HG03064 (cell line): ENCODE measurements around the gene RNF19B.

ENCODE experiments used
- ATAC-seq: cut with Tn5 transposase; IDR thresholded peaks from one replicate; pipeline ENCODE4 v1.9.1; 2021; ENCODE audit warnings: low read depth; ENCODE audit not compliant: unreplicated experiment

The RNF19B gene, protein sequence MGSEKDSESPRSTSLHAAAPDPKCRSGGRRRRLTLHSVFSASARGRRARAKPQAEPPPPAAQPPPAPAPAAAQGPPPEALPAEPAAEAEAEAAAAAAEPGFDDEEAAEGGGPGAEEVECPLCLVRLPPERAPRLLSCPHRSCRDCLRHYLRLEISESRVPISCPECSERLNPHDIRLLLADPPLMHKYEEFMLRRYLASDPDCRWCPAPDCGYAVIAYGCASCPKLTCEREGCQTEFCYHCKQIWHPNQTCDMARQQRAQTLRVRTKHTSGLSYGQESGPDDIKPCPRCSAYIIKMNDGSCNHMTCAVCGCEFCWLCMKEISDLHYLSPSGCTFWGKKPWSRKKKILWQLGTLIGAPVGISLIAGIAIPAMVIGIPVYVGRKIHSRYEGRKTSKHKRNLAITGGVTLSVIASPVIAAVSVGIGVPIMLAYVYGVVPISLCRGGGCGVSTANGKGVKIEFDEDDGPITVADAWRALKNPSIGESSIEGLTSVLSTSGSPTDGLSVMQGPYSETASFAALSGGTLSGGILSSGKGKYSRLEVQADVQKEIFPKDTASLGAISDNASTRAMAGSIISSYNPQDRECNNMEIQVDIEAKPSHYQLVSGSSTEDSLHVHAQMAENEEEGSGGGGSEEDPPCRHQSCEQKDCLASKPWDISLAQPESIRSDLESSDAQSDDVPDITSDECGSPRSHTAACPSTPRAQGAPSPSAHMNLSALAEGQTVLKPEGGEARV

DNA sequence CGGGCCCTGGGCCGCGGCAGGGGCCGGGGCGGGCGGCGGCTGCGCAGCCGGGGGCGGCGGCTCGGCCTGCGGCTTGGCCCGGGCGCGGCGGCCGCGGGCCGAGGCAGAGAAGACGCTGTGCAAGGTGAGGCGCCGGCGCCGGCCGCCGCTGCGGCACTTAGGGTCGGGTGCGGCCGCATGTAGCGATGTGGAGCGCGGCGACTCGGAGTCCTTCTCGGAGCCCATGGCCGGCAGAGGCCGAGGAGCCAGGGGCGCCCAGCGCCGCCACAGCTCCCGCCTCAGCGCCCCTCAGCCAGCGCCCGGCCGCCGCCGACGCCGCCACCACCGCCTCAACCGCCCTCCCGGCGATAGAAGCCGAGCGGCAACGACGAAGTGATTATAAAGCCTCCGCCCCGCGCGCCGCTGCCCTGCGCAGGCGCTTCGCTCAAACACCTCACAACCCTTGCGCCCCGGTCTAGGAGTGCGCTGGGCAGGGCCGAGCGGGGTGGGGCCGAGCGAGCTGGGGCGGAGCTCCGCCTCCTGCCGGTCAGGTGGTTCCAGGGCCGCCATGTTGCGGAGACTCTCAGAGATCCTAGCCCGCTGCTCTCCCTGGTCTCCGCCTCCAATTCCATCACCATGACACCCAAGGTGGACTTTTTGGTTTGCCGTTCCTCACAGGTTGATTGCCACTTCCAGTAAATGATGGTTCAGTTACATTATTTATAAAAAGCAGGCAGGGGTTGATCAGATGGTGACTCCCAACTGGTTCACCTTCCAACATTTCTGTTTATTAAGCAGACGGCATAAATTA, at the start of gene RNF19B:
Gene RNF19B (minus strand): TSS at position 349 of the 790 bp plus-strand sequence. CDS start 124 bp downstream, at position 225.
- peak; percentile 68 for ATAC-seq

DNA sequence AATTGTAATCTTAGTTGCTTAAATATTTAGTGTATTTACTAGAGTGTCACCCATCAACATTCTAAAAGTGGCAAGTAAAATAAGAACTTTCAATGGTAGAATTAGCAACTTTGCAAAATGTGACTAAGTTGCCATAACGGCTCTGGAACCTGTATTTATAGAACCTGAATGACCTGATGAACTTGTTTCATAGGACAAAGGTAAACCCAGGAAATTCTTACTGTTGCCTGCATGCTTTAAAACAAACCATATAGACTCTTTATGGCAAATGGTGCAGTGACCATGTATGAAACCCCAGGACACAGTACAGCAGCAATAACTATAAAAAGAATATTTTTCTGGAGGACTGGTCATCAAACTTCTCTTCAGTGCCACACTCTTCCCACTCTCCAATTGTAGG, 49.2 kb upstream of the RNF19B start:
- no peak for ATAC-seq

DNA sequence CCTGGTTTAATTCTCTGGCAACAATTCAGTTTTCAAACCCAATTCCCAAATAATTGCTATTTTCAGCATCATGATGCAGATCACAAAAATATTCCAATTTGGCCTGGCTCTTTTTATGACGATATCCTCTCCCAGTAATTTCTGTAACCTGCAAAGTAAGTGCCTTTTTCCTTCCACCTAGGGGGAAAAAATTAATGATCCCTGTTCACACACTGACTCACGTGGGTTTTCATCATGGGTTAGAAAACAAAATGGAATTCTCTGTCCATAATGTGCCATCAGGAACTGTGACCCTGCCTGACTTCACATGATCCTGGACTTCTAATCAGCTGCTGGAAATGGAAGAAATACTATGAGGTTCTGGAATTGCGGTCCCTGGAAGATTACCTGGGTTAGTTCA, 47.6 kb upstream of the RNF19B start:
- no peak for ATAC-seq

DNA sequence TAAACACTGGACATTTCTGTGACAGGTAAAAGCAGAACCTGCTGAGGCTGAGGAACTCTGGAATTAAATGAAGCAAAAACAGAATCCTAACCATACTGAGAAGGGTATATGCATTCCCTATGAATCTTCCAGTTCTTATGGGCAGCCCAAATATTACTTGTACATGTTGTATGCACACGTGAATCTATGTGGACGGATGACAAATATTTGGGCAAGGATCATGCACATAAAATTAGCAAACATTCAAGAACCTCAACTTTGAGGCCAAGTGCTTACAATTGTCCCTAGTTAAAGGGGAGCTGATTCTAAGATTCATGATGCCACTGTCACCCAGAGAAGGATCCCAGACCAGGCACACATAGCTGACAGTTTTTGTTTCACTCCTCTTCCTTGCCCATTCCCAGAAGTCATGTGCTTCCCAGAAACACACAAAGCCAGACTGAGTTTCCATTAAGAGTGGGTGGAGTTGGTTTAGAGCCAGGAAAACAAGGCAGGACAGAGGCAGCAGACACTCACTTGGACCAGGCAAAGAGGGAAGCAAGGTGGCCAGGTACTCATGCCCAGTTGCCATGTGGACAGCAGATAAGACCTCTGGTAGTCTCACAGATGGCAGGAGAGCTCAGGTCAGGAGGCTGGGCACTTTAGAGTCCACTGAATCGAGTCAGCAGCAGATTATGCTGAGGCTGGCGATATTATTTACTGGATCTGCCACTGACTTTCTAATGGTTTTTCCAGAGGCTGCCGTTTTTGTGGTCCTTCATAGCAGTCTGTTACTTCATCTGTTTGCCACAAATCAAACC, 46.5 kb upstream of the RNF19B start:
- no peak for ATAC-seq

DNA sequence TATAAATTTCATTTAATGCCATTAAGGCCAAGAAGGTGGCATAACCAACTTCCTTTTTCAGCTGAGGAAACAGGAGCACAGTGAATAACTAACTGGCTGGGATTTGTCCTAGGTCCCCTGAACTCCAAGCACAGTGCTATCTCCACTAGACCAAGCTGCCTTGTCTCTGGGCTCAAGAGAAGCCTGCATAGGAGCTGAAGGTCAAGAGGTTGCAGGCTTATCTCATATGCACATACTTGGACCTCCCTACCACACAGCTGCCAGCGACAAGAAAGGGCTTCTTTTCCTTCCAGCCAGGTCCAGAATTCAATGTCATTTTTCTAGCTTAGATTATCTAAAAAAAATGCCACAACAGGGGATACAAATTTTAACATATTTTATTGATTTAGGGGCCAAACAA, 45.0 kb upstream of the RNF19B start:
- ATAC-seq, result no peak

DNA sequence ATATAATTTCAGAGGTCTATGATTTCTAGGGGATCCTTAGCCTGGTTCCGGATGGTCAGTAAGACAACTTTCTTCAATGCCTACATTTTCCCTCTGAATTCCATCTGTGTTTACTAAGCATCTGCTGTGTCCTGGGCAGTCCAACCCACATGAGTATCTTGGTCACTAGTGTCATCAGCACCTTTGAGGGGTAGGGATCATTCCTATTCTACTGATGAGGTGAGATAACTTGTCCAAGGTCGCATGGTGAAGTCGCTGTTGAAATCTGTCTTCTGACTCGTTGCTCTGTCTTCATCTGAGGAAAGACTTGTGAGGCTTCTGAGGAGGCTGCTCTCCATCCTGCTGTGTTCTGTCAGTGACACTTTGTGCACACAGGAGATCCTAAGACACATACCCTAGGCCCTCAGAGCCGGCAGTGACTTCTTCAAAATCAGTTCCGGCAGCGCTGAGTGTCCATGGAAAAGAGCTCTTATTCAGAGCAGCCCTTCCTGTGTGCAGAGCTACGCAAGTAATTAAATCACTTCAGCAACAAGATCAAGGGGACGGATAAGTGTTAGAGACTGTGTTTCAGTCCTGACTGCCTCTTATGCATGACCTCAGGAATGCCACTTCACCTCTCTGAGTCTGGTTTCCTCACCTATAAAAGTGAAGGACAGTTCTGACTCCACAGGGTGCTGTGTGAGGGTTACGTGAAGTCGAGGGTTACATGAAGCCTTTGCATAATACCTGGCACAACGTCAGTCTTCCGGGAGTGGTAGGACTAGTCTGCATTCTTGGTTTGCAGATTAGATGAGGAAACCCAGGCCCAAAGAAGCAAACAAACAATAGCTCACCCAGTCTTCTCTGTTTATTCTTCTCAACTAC, 43.7 kb upstream of the RNF19B start:
- no peak for ATAC-seq

DNA sequence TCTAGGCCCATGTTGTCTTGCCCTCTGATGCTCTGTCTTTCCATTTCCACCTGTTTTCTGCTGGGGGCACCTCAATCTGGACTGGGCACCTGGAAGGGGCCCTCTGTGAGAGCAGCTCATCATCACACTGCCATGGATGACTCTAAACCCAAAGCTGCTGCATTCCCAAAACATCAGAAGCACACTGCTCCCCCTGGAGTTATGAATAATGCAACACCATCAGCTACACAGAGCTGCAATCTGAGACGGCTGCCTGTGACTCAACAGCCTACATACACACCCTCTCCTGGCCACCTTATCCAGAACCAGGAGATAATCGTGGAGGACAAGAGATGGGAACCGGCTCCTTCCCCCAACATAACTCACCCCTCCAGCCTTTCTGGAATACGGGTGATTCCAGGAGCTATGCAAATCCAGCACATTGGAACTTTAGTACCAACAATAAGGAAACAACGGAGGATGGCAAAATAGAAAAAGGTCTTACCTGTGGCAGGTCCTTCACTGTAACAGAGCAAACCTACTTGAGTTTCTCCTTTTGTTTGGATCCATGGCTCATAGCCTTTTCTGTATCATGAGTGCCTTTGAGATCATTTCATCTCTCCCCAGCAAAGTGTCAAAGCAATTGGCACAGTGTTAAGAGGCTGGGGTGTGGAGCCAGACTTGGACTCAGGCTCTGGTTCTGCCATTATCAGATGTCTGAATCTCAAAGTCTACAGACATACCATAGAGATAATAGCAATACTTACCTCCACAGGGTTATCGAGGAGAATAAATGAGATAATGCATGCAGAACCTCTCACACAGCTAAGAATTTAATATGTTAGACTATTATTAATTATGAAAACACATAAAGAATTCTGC, 42.8 kb upstream of the RNF19B start:
- no peak for ATAC-seq

DNA sequence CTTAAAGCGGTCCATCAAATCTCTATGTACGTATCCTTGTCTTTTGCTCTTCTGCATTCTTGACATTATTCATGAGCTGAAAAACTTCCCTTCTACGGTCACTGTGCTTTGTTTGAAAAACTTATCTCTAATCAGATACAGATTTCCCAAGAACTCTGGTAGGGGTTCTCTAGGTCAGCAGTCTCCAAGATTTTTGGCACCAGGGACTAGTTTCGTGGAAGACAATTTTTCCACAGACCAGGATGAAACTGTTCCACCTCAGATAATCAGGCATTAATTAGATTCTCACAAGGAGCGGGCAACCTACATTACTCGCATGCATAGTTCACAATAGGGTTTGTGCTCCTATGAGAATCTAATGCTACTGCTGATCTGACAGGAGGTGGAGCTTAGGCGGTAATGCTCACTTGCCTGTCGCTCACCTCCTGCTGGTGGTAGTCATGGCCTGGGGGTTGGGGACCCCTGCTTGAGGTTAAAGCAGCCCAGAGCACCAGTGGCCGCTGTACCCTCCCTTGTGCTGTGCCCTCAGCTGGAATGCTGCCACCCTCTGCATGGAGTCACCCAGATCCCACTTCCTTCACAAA, 41.3 kb upstream of the RNF19B start:
- no peak for ATAC-seq

DNA sequence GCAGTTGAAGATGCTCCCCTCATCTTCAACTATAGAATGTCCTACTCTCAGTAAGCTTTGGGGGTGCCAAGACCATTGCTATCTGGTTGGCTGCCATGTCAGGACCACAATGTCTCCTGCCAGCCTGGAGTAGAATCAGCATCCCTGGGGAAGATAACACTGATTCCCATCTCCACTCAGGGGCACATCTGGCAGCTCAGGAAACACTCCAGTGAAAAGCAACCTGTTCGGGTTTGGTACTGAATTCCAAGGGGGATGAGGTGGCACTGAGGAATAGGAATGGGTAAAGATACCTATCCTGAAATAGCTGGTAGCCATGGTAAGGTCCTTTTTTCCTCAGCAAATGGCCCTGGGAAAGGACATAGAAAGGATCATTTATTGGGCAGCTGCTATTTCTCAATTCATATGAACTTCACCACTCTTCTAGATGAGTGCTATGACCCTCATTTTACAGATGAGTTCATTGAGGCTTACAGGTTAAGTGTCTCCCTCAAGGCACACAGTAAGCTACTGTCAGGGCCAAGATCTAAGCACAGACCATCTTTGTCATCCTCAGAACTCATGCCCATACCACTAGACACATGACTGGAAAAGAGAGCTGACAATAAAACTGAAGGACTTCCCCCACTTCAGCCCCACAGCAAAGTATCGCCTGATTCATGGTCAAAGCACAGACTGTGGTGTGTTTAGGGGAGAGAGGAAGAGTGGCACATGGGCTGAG, 40.7 kb upstream of the RNF19B start:
- no peak for ATAC-seq

DNA sequence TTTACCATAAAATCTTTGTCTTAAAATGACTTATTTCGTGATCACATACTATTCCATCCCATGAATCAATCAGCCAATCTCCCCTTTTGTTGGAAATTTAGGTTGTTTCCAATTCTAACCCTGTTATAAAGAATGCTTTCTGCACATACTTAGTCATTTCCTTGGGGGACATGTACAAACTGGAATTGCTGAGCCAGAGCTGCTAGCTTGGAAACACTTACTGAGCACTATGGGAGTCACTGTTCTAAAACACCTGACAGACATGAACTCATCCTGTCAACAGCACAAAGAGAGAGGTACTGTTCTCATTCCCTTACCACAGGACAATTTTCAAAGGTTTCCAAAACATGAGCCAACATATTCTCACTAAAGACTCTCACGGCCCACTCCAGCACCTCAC, 40.0 kb upstream of the RNF19B start:
- ATAC-seq, result no peak

DNA sequence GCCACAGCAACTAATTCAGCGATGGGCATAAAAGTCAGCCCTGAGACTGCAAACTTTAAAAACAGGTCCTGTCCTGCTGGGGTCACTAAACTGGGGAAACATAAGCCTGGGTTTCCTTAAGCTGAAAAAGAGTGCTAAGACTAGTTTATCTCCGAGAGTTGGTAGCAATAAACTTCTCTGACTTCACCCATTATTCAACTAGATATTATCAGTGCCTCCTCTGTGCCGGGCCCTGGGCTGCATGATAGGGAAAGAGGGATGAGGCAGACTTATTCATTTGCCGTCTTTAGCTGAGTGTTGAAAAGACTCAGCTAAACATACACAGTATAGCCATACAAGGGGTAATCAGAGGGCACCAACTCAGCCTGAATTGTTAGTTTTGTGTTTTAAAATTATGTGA, 39.0 kb upstream of the RNF19B start:
- no peak for ATAC-seq

DNA sequence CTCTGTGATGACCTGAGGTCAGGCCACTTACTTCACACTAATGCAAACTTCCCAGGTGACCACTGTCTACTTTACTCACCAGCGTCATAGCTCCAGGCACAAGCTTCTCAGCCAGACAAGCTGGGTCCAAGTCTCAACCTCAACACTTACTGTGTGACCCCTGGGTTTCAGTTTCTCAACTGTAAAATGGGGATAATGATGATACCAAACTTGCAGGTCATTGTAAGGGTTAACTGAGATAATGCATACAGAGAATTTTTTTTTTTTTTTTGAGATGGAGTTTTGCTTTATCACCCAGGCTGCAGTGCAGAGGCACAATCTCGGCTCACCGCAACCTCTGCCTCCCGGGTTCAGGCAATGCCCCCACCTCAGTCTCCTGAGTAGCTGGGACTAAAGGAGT, 37.4 kb upstream of the RNF19B start:
- no peak for ATAC-seq

DNA sequence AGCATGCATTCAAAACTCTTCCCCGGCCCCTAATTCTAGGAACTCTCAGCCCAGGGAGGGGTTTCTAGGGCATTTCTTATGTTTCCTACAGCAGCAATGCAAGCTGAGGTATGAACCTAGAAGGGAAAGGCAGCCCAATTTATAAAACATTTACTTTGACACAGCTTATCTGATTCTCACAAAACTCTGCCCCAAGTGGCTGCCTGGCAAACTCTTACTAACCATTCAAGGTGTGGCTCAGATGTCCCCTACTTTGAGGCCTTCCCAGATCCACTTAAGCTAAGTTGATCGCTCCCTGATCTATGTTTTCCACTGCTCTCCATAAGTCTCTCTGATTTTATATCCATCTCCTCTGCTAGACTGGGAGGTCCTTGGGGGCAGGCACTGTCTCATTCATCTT, 36.7 kb upstream of the RNF19B start:
- ATAC-seq, result no peak

DNA sequence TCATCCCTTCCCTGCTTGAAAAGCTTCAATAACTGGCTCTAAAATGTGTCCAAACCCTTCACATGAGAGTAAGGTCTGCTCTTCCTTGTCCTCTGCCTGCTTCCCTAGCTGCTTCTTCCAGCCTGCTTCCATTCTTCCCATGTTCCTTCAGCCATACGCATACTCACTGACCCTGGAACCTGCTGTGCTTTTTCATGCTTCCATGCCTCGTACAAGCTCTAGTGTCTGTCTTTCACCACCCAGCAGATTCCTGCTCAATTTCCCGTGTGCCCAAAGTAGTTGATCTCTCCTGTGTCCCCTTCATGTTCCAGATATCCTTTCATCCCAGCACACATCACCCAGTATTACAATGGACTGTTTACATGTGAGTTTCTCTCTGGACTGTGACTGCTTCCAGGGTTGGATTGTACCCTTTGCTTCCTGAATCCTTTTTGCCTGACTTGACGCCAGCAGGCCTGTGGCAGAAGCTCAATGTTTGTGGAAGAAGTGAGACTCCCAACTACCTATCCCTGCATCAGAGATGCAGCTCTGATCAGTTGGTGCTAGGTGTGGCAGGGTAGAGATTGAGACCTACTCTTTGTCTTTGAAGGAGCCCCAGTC, 35.9 kb upstream of the RNF19B start:
- no peak for ATAC-seq

DNA sequence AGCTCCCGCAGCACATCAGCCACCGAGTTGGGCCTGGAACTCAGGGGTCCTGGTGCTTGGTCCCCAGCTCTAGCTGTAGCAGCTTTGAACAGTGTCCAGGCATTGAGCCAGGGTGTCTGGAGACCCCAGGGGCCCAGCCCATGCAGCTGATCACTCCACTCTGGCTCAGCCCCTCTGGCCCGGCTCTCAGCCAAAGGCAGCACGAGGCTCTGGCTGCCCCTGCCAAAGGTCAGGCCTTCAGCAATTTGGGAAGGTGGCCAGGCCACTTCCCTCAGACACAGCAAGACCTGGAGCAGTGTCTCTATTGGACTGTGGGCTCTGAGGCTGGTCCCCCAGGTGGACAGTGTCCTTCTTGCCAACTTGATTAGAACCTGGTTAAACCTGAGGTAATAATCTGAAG, 34.4 kb upstream of the RNF19B start:
- no peak for ATAC-seq

DNA sequence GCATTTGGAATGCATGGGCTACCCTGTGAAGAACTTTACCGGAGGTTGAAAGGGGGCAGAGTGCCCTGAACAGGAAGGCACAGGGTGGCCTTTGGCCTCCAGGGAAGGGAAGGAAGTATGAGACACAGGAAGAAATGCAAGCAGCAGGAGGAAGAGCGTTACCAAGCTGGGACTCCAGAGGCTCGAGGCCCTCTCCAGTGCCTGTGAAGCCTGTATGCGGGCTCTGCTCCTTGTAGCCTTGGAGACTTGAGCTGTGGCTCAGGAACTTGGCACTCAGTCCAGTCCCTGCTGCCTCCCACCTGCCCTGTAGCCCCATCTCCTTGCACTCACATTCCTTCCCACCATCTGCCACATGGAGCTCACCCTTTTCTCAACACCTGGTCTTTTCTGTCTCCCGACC, 33.5 kb upstream of the RNF19B start:
- ATAC-seq, result no peak

DNA sequence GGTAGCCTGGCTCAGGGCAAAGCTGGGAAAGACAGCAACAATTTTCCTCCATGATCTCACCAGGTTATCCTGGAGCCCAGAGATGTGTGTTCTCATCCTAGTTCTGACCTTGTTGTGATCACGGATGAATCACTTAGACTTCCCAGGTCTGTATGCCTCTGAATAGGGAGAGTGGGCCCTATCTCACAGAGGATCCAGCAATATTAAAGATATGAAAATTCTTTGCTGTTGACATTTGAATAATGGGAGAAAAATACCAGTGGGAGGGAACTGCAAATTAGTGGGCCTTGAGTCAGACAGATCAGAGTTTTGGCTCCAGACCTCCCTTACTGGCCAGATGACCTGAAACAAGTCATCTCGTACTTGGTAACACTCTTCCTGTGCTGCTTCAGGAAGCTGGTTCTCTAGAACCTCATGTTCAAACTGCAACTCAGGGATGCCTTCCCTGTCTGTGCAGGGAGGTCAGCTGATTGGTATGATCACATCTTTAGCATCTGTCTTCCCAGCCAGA, 32.8 kb upstream of the RNF19B start:
- ATAC-seq, result no peak
